NCI-H345 treated with DMSO at 0.1 percent for 48 hours (cell line): ENCODE results near the gene ZNF311.
"Not testable (repeated sequence)": the region's sequence is repeated elsewhere in the genome, so short reads cannot be mapped to it uniquely, and the experiment has no call there.

Experiments
- DNase-seq: peaks from one replicate; lab custom pipeline; 2025; ENCODE audit not compliant: unreplicated experiment; lab: John Stamatoyannopoulos, UW

The ZNF311 gene

DNA sequence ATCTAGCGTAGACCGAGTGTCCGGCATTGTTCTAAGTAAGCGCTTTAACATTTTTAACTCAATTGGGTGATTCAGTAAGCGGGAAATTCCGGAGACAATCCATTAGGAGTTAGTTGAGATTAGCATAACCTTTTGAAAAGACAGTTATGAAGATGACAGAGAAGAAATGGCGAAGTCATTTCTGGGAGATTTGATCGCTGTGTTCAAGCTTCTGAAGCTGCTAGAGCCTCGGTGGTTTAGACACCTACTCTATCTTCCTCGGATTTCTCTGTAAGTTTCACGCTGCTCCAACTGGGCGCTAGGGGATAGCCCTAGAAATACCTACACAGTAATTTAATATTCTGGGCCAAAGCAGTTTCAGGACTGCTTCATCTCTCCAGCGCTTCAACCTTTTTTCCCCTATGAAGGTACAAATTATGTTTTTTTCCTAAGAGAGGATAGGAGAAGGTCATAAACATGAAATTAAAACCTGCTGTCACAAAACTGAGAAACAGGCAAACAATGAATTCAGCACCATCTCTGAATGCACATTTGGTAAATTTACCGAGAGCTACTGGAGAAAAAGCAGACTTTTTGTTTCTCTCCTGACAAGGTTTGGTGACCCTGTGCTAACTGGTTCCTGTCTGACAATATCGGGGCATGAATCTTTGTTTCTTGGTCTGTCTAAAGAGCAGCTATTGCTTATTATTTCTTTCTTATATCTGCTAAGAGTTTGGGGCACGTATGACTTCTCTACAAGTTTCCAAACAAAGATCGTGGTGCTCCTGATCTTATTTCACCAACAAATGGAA lies 22.4 kb downstream of the ZNF311 start:
- no peak for DNase-seq

DNA sequence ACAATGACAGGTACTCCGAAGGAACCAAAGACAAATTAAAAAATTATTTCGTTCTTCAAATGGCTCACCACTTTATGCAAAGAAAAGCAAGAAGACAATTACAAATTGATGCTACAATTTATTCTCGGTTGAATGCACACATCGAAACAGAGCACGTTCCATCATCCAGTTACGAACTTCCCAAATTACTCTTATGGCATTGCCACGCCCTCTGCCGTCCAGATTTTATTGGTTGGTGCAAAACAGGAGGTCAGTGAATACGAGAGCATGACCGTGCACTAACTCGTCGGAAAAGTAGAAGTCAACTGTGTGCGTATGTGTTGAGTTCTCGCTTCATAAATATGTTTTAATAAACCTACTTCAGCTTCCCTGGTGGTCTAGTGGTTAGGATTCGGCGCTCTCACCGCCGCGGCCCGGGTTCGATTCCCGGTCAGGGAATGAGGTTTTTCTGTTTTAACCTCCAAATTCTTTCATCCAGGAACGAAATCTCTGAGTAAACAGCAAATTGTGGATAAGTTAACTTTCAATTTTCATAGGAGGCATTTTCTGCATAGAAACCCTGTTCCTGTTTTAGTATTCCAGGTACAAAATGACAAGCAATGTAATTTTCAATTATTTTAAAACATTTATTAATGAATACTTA lies 23.2 kb downstream of the ZNF311 start:
- peak; percentile 82 for DNase-seq

GRCh38 chr6:28981431-28981832 lies 23.7 kb downstream of the ZNF311 start:
- DNase-seq = peak; percentile 82

DNA sequence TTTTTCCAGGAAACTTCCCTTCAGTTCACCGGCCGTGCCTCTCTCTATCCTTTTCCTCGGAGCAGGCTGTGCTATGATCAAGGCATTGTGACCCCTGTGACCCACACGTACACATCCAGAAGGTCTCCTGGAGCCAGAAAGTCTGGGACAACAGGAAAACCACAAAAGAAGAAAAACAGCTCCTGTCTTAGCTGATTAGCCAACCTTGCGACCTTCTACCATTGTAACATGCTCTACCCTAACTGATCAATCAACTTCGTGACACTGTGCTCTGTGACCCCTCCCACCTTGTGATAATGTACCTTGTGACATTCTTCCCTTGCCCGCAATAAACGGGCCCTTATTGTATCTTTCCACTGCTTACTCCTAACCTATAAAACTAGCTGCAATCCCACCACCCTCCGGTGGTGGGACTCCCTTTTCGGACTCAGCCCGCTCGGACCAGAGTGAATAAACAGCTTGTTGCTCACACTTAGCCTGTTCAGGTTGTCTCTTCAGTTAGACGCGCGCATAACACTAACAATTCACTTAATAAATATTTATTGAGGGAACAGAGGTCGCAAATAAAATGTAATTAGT lies 24.2 kb downstream of the ZNF311 start:
- DNase-seq = peak; percentile 73

DNA sequence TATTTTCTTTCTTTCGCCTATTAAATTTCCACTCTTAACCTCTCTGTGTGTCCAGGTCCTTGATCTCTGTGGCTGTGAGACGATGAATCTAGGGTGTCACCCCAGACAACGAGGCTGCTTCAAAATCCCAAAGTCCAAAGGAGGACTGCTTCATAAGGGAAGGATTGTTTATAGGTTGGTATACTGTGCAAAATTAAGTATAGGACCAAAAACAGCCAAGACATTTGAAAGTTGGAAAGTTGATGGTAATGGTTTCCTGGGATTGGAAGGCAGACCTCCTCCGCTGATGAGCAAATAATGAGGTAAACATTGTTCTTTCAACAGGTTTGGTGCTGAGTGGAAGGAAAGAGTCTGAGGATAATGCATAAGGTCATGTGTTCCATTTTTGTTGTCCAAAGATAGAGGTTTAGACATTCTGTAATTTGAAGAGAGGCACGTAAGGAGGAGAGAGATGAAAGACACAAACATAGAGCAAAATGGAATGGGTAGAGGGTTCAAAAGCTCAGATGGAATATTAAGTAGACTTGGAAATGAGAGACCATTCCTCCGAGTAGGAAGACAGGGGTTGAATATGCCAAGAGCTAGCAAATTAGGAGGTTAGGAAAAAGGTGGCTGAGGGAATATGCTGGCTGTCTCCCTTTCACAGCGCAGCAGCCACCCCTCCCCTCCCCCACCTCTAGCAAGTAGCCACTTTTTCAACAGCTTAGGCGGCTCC lies 24.8 kb downstream of the ZNF311 start:
- no peak for DNase-seq

DNA sequence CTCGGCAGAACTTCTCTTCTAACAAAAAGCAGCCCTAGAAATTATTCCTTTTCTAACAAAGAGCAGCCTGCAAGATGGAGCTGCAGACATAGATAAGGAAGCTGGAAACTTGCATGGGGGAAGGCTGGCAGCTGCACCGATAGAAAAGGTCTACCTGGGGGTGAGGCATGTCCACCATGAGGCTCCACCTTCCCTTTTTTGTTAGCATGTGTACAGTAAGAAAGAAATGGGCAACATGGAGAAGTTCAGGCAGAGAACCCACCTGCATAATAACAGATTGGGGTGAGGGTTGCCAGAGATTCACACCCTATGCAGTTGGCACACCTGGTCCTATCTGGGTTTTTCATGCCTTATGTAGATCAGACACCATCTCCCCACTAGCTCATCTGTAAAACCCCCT lies 25.4 kb downstream of the ZNF311 start:
- DNase-seq = no peak

DNA sequence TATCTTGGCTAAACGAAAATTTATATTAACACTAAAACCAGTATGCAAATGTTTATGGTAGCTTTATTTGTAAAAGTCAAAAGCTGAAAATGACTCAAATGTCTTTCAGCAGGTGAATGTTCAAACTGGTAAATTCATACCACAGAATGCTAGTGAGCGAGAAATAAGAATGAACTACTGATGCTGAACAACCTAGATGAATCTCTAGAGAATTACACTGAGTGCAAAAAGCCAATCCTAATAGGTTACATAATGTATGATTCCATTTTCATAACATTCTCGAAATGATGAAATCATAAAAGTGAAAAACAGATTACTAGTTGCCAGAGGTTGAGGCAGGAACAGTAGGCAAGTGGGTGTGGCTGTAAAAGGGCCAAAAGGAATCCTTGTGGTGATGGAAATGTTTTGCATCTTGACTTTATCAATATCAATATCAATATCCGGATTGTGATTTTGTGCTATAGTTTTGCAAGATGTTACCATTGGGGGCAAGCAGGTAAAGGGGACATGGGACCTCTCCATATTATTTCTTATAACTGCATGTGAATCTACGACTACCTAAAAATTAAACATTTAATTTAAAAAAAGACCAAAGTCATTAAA lies 26.1 kb downstream of the ZNF311 start:
- DNase-seq = no peak

GRCh38 chr6:28978133-28978491 lies 27.0 kb downstream of the ZNF311 start:
- DNase-seq = no peak

- DNase-seq = no peak
Measured at GRCh38 chr6:28977341-28978132, 27.6 kb downstream of the ZNF311 start.

DNA sequence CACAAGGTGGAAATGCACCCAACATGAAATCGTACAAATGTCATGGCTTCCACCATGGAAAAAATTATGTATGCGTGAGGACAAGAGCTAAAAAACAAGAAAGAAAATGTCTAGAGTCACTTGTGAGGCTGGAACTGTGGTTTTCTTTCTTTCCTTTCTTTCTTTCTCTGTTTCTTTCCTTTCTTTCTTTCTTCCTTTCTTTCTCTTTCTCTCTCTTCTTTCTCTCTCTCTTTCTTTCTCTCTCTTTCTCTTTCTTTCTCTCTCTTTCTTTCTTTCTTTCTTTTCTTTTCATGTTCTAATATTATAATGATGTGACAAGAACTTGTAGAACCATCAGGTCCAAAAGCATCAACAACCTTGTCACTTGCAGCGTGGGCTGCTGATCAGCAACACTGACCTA lies 28.4 kb downstream of the ZNF311 start:
- DNase-seq = no peak

DNA sequence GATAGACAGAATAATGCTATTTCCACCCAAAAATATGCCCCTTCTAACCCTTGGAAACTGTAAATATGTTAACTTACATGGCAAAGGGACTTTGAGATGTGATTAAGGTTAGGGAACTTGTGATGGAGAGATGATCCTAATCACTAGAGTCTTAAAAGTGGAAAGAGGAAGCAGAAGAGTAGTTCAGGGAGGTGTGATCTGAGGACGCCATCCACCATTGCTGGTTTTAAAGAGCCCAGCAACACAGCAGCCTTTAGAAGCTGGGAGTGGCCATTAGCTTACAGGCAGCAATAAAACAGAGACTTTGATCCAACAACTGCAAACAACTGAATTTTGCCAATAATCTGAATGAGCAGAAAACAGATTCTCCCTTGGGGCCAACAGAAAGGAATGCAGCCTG lies 30.6 kb downstream of the ZNF311 start:
- no peak for DNase-seq

DNA sequence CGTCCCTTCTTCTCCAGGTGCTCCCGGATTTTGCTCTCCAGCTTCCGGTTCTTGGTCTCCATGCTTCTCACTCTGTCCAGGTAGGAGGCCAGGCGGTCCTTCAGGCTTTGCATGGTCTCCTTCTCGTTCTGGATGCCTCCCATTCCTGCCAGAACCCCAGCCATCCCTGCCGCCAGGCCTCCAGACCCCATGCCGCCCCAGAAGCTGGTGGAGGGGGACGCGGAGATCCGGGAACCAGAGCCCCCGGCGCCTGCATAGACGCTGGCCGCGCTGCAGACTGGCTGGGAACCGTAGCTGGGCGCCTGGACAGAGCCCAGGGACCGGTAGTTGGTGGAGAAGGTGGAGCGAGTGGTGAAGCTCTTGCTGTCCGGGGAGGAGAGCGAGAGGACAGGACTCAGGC lies 35.1 kb downstream of the ZNF311 start:
- DNase-seq = not testable (repeated sequence)

DNA sequence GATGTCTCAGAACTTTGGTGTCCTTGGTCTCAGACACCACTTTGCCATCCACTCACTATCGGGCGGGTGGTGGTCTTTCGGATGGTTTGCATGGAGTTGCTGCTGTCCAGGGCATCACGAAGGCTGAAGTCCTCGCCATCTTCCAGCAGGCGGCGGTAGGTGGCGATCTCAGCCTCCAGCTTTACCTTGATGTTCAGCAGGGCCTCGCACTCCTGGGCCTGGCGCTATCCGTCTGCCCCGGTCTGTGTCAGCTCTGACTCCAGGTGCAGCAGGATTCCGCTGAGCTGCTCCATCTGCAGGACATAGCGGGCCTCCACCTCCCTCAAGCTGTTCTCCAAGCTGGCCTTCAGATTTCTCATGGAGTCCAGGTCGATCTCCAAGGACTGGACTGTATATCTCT lies 36.0 kb downstream of the ZNF311 start:
- DNase-seq = no peak

DNA sequence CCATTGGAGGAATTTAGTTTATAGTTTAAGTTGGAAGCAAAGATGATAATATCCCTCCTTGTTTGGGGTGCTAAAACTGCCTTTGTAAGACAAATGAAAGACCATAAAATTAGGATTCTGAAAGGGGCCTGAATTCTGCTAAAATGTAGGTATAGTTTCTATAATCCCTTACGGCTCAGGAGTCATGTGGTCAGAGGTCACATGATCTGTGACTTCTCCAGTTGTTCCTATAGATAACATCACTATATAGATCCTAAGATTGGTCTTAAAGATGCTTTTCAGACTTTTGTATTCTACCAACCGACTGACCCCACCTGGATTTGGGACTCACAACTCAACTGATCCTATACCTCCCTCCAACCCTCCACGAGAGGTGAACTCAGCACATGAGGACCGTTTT lies 36.6 kb downstream of the ZNF311 start:
- DNase-seq = no peak

GRCh38 chr6:28965706-28966105 lies 39.4 kb downstream of the ZNF311 start:
- no peak for DNase-seq

DNA sequence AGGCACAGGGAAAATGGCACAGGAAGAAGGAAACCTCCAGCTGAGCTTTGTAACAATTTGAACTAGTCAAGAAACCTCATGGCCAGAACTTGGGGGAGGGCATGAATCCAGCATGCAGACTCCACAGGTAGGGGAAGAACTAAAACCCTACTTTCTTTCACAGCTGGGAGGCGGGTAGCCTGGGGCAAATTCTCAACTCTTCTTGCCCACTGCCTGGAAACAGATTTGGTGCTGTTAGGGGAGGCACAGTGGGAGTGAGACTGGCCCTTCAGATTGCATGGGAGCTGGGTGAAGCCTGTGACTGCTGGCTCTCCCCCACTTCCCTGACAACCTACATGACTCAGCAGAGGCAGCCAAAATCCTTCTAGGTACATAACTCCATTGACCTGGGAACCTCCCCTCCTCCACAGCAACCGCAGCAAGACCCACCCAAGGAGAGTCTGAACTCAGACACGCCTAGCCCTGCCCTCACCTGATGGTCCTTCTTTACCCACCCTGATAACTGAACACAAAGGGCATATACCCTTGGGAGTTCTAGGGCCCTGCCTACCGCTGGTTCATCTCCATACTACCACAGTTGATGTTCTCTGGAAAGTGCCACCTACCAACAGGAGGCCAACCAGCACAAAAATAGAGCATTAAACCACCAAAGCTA lies 44.1 kb downstream of the ZNF311 start:
- DNase-seq = no peak

GRCh38 chr6:28958561-28959243 lies 46.4 kb downstream of the ZNF311 start:
- DNase-seq = not testable (repeated sequence)

- not testable (repeated sequence) for DNase-seq
Measured at GRCh38 chr6:28957795-28958314, 47.3 kb downstream of the ZNF311 start.

GRCh38 chr6:28956331-28956730 lies 48.8 kb downstream of the ZNF311 start:
- DNase-seq = no peak
